Measurements from ENCODE around the gene GPSM1.
A peak's percentile ranks its signal among the peaks of the same experiment; 100 is the strongest.

The GPSM1 gene

GRCh38 chr9:136363106-136363948, 36.0 kb downstream of the GPSM1 start, which contains the start of gene DNLZ:
TSS of gene DNLZ (minus strand) at chr9:136363744. CDS start at chr9:136363714, 30 bp downstream.
- FAIRE-seq, result peak; percentile 92

GRCh38 chr9:136363949-136364748, 36.8 kb downstream of the GPSM1 start:
- FAIRE-seq (no peak), DNase-seq (ENCODE audit: insufficient read length, low spot score) (no peak)
- 0 out of 2 replicates have a peak, but pooled peaks have one; percentile 6 for TF ChIP-seq POLR2A (IDR thresholded peaks at IDR 0.05; ENCODE audit: low read depth, low read length)

More at GRCh38 chr9:136363106-136363948, 36.0 kb downstream of the GPSM1 start, which contains the start of gene DNLZ:
- DNase-seq (ENCODE audit: insufficient read length, low spot score), result peak; percentile 100
- TF ChIP-seq POLR2A (IDR thresholded peaks at IDR 0.05; ENCODE audit: low read depth, low read length), result peak; percentile 71

- no peak for FAIRE-seq
- DNase-seq (ENCODE audit: insufficient read length, low spot score), result no peak
- TF ChIP-seq POLR2A (IDR thresholded peaks at IDR 0.05; ENCODE audit: low read depth, low read length), result no peak
Measured at GRCh38 chr9:136364942-136365774, 37.8 kb downstream of the GPSM1 start.

- DNase-seq (ENCODE audit: insufficient read length, low spot score) (no peak), FAIRE-seq (no peak)
- TF ChIP-seq POLR2A (IDR thresholded peaks at IDR 0.05; ENCODE audit: low read depth, low read length), result no peak
Measured at GRCh38 chr9:136365775-136366222, 38.5 kb downstream of the GPSM1 start.

- FAIRE-seq (no peak), DNase-seq (ENCODE audit: insufficient read length, low spot score) (no peak)
- no peak for TF ChIP-seq POLR2A (IDR thresholded peaks at IDR 0.05; ENCODE audit: low read depth, low read length)
Measured at GRCh38 chr9:136366826-136367225, 39.5 kb downstream of the GPSM1 start.

- DNase-seq (ENCODE audit: insufficient read length, low spot score), result no peak
- no peak for FAIRE-seq
- TF ChIP-seq POLR2A (IDR thresholded peaks at IDR 0.05; ENCODE audit: low read depth, low read length), result no peak
Measured at GRCh38 chr9:136367296-136368145, 40.2 kb downstream of the GPSM1 start.

- no peak for FAIRE-seq
- no peak for TF ChIP-seq POLR2A (IDR thresholded peaks at IDR 0.05; ENCODE audit: low read depth, low read length)
- no peak for DNase-seq (ENCODE audit: insufficient read length, low spot score)
Measured at GRCh38 chr9:136368190-136368589, 40.9 kb downstream of the GPSM1 start.

- FAIRE-seq (no peak), DNase-seq (ENCODE audit: insufficient read length, low spot score) (no peak)
- no peak for TF ChIP-seq POLR2A (IDR thresholded peaks at IDR 0.05; ENCODE audit: low read depth, low read length)
Measured at GRCh38 chr9:136370037-136370436, 42.7 kb downstream of the GPSM1 start.

- FAIRE-seq (no peak), DNase-seq (ENCODE audit: insufficient read length, low spot score) (no peak)
- no peak for TF ChIP-seq POLR2A (IDR thresholded peaks at IDR 0.05; ENCODE audit: low read depth, low read length)
Measured at GRCh38 chr9:136370687-136371532, 43.6 kb downstream of the GPSM1 start.

- FAIRE-seq (no peak), DNase-seq (ENCODE audit: insufficient read length, low spot score) (no peak)
- TF ChIP-seq POLR2A (IDR thresholded peaks at IDR 0.05; ENCODE audit: low read depth, low read length), result no peak
Measured at GRCh38 chr9:136371533-136371880, 44.2 kb downstream of the GPSM1 start.

- FAIRE-seq, result no peak
Measured at GRCh38 chr9:136372006-136372405, 44.7 kb downstream of the GPSM1 start.

More at GRCh38 chr9:136372006-136372405, 44.7 kb downstream of the GPSM1 start:
- TF ChIP-seq POLR2A (IDR thresholded peaks at IDR 0.05; ENCODE audit: low read depth, low read length), result no peak
- DNase-seq (ENCODE audit: insufficient read length, low spot score), result no peak
